Glomerular visceral epithelial cell (primary cell): ENCODE results near the gene SGIP1.

Experiments used
- DNase-seq: peaks from one replicate; pipeline ENCODE4 v3.0.0-alpha.2; 2016; ENCODE audit errors: extremely low spot score

Gene SGIP1, protein sequence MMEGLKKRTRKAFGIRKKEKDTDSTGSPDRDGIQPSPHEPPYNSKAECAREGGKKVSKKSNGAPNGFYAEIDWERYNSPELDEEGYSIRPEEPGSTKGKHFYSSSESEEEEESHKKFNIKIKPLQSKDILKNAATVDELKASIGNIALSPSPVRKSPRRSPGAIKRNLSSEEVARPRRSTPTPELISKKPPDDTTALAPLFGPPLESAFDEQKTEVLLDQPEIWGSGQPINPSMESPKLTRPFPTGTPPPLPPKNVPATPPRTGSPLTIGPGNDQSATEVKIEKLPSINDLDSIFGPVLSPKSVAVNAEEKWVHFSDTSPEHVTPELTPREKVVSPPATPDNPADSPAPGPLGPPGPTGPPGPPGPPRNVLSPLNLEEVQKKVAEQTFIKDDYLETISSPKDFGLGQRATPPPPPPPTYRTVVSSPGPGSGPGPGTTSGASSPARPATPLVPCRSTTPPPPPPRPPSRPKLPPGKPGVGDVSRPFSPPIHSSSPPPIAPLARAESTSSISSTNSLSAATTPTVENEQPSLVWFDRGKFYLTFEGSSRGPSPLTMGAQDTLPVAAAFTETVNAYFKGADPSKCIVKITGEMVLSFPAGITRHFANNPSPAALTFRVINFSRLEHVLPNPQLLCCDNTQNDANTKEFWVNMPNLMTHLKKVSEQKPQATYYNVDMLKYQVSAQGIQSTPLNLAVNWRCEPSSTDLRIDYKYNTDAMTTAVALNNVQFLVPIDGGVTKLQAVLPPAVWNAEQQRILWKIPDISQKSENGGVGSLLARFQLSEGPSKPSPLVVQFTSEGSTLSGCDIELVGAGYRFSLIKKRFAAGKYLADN

DNA sequence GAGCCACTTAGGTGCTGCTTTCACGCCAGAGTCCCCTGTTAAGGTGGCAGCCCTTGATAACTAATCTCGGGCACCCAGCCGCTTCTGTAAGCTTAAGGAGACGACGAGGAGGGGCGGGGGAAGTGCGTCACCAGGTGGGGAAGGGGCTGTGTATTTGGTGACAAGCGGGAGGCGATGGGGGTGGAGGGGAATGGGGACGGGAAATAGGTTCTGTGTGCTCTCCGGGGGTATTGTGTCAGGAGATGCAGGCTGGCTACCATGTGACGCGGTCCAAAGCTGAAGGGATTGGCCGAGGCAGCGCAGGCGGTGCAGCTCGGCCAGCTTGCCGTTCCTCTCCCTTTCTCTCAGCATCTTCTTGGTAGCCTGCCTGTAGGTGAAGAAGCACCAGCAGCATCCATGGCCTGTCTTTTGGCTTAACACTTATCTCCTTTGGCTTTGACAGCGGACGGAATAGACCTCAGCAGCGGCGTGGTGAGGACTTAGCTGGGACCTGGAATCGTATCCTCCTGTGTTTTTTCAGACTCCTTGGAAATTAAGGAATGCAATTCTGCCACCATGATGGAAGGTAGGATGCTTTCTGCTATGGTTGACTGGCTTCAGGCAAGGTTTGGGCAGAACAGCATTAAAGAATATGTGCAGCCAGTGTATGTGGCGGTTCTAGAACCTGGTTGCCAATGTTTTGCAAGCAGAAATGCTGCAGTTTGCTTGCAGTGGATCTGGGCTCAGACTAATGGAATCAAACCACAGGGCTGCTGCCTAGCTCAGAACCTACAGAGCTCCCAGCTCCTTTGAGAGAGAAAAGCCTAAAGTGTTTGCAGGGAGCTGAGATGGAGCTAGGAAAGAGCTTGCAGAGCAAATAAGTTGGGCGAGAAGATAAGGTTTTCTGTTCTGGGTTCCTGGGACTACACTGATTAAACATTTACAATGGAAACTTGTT lies at the start of gene SGIP1:
Gene SGIP1 (plus strand): TSS at position 350 of the 937 bp plus-strand sequence. CDS start 206 bp downstream, at position 556.
- no peak for DNase-seq

DNA sequence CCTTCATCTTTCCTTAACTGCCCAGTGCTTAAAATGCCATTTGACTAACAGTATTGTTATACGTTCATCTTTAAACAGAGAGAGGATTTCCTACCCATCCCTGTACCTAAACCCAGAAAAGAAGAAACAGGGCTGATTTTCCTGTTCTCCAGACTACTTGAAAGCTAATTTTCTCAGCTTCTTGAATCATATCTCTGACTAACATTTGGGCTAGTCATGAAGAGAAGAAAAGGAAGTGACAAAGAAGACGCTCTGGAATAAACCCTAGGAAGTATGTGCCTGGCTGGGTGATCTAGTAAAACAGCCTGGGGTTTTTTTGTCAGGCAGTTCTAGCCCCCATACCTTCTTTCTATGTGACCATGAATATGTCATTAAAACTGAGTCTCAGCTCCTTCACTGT lies 44.8 kb upstream of the SGIP1 start:
- DNase-seq = no peak

DNA sequence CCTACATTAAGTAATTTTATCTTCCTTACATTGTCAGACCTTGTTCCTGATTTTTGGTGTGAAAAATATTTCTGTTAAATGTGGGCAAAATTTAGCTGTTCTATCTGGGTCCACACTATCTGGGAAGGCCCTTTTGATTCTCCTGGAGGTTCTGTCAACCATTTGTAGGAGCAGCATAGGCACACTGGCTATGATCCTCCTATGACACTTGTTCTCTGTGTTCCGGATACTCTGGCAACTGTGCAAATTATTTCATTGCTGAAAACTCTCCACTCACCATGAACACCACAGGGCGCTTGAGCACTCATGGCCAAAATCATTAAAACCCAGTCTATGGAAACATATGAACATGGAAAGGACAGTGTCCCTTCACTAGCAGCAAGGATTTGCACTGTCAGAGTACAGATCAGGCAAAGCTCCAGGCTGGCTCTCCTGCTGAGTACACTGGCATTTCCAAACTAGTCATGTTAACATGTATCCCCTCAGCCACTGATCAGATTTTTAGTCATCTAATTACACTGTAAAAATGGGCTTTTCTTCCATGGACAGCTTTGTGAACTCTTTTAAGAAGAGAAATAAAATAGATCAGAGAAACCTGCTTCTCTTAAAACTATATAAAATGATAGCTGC lies 43.9 kb upstream of the SGIP1 start:
- DNase-seq = no peak

DNA sequence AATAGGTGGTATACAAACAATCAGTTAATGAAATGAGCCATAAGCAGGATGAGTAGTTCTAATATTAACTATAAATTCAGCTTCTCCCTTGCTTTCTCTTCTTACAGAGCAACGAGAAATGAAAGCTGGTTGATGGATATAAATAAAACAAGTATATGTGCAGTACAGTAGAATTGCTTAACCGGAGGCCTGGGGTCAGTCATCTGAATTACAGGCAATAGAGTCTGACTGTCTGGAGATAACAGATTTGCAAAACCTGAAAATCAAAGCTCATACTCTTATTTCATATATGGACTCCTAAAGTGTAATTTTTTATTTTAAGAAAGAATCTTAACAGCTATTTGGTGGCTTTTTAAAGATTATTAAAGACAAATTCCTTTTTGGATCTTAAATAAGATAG lies 43.1 kb upstream of the SGIP1 start:
- no peak for DNase-seq

DNA sequence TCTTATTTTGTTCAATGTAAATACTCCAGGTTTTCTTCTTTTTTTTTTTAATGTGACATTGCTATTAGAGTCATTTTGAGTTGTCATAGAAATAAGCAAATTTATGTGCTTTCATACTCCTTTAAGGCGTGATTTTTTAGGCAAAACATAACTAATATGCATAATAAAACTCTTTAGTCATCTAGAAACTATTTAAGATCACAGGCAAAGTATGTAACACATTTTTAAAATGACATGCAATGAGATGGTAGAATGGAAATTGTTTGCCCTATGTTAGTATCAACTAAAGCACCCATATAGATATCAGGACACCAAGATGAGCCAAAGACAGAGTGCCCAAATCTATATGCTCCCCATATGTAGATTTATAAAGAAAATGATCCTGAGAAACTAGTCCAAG lies 41.5 kb upstream of the SGIP1 start:
- no peak for DNase-seq

DNA sequence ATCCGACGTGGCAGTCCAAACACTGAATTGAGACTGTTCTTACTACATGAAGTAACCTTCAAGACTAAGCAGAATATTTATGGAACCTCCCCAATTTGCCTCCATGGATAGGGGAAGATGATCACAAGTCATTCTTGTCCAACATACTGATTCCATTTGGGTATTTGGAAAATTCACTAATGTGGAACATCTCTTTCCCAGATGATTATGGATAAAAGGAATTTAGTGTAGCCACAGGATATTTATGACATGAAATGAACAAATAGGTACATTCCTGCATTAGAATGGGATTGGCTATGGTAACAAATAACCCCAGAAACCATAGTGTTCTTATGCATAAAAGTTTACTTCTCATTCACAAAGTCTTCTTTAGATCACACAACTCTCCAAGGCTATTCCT lies 40.2 kb upstream of the SGIP1 start:
- DNase-seq = no peak

DNA sequence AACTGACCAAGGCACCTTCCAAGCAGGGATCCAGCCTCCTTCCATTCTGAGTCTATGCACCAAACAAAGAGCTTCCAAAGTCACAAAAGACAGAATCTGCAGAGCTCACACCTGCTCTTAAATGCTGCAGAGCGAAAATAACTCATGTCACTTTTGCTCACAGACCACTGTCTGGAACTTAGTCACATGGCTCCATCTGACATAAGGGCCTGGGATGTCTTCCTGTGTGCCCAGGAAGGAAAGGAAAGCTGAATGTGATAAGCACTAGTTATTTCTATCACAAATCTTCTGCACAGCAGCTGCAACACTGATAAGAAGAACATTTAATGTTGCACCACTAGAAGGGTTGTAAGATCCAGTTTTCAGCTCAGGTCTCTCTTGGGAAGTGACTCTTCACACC lies 39.5 kb upstream of the SGIP1 start:
- no peak for DNase-seq

DNA sequence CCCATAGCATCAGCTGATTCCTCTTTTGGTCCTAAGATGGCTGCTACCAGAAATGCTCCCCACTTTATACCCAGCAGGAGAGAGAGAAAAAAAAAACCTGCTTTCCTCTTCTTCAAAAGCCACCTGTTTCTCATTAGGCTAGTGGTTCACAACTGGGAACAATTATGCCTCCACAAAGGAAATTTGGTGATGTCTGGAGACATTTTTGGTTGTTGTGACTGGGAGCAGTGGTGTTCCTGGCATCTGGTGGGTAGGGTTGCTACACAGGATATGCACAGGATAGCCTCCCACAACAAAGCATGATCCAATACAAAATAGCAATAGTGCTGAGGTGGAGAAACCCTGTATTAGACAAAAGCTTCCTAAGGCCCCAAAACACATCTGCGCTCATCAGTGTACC lies 38.5 kb upstream of the SGIP1 start:
- DNase-seq = no peak

DNA sequence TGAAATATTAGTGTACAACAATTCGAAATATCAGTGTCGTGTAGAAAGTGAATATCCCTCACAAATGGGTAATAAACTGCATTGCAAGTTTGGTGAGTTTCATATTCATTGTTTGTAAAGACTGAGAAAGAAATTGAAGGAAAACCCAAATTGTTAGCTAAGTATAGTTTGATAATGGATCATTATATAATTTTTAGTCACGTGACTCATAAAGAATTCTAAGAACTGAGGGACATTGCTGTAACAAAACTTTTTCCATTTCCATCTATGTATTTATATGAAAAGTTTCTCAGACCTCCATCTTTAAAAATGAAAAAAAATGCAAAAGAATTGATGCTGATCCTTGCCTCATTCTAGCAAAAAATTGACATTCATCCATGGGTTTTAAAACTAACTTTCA lies 36.0 kb upstream of the SGIP1 start:
- no peak for DNase-seq

DNA sequence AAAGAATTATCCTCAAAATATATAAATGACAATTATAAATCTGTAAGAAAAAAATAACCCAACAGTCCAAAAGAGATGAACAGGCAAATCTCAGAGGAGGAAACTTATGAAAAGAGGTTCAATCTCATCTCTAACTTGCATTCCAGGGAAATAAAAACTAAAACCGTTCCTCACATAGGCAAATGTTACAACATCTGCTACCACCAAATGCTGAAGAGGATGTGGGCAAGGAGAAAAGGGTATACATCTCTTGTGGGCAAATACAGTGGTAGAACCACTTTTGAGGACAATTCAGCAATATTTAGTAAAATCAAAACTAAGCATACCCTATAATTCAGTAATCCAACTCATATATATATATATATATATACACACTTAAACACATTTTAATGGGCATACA lies 33.7 kb upstream of the SGIP1 start:
- DNase-seq = no peak

DNA sequence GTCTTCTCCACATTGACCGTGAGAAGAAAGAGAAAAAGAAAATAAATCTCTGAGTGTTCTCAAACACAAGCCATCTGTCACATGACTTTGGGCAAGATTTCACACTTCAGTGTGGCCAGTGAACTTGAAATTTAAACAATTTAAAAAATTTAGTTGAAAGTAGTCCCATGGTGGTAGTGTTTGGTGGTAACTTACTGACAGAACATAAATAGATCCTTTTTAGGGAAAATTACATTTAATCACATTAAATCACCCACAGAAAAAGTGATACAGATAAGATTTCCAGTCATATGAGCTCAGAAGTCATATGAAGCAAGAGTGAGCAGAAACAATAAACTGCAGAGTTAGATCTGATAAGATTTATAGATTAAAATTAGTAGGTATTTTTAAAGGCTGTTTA lies 31.9 kb upstream of the SGIP1 start:
- no peak for DNase-seq

DNA sequence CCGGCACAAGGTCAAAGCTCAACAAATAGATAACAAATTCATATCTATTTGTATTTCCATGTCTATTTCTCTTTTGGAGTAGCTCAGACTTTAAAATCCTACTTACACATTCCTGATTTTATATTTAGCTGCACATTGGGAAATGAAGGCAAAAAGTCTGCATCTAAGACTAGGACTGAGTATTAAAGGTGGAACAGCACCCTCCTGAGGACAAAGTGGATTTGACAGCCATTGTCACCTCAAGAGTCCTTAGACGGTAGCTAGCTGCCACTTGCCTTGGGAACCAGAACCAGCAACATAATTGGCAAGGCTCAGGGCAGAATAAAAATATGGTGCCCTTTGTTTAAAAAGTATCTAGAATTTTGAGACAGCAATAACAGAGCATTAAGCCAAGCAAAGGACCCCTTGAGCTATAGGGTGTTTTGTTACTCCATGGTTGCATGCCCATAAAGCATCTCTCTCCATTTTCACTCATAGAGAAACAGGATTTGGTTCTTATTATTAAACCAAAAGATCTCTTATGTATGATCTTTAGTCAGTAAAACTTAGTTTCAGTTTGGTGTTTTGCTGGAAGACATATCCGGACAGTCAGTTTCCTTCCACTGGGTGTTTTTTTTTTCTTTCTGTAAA lies 30.0 kb upstream of the SGIP1 start:
- DNase-seq = peak; percentile 52

DNA sequence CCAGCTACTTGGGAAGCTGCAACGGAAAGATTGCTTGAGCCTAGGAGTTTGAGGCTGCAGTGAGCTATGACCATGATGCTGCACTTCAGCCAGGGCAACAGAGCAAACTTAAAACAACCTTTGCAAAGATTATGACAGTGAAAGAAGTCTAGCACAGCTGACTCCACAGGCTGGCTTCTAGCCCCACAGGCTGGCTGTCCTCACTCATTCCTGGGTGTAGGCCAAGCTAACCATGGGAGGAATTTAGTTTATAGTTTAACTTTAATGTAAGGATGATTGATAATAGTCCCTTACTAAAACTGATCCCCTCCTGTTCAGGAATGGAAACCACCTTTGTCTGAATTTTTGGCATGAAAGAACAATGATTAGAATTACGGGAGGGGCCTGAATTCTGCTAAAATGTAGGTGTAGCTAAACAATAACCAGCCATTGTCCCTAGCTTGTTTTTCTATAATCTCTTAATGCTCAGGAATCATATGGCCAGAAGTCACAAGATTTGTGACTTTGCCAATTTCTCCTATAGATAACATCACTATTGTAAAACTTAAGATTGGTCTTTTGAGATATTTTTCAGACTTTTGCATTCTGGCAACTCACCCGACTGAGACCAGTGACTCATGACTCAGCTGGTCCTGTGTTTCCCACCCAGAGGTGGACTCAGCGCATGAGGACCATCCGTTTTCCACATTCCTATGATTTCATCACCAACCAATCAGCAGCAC lies 28.1 kb upstream of the SGIP1 start:
- DNase-seq = peak; percentile 89

DNA sequence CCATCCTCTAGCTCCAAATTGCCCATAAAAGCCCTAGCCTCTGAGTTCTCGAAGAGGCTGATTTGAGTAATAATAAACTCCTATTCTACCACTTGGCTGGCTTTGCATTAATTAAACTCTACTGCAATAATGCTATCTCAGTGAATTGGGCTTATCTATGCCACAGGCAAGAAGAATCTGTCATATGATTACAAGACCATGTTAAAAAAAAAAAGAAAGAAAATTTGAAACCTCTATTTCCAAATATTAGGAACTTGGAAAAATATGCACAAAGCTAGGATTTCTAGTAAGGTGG lies 27.6 kb upstream of the SGIP1 start:
- DNase-seq = no peak

DNA sequence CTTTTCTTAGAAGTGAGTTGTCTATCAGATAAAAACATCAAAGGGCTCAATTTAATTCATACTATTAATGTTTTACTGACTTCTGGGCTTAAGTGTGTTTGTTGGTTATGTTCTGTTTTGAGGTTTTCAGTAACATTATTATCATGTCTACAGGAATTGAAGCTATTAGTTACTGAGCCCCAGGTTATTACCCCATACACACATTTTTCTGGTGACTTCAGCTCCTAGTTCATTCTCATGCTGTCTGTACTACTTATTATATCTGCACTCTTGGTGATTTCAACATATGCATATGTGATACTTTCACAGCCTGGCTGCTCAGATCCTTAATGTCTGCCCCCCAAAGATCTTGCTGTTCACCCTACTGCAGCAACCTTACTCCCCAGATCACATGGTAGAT lies 27.0 kb upstream of the SGIP1 start:
- DNase-seq = no peak

DNA sequence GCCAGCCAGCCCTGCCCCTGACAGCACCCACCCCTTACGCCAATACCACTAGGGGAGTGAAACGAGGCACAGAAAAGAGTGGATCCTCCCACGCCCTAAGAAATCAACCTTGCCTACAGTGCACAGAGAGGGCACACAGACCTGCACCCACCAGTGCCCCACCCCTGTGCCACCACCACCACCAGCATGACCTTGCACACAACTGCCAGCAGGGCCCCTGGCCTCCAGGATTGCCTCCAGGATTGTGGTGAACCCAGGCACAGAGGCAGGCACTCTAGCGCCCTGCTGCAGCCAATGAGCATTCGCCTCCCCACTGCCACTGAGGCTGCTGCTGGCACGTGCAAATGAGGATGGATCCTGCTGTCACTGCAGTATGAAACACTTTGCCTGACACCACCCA lies 23.5 kb upstream of the SGIP1 start:
- DNase-seq = no peak

DNA sequence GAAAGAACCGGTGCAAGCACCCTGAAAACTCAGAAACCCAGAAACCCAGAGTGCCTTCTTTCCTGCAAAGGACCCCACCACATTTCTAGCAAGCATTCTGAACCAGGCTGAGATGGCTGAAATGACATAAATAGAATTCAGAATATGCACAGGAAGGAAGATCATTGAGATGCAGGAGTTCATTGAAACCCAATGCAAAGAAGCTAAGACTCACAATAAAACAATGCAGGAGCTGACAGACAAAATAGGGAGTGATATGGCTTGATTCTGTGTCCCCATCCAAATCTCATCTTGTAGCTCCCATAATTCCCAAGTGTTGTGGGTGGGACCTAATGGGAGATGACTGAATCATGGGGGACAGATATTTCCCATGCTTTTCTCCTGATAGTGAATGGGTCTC lies 22.8 kb upstream of the SGIP1 start:
- DNase-seq = no peak

DNA sequence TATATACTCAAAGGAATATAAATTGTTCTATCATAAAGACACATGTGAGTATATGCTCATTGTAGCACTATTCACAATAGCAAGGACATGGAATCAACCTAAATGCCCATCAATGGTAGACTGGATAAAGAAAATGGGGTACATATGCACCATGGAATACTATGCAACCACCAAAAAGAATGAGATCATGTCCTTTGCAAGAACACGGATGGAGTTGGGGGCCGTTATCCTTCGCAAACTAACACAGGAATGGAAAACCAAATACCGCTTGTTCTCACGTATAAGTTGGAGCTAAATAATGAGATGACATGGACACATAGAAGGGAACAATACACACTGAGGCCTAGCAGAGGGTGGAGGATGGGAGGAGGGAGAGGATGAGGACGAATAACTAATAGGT lies 16.0 kb upstream of the SGIP1 start:
- DNase-seq = no peak

DNA sequence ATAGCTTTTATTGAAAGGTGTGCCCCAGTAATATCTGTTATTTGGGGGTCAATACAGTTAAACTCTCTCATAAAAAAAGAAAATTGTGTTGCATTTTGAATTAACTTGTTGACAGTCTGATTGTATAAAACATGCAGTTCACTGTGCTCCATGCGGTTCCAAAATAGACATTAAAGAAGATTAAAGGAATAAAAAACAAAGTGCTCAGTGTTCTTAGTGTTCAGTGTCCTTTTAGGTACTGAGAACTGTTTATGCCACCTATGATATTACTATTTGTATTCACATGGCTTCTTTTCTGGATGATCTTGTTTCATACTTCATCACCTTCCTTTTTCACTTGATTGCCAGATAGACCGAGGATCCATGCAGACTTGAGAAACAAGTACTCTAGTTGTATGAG lies 15.3 kb upstream of the SGIP1 start:
- DNase-seq = no peak

DNA sequence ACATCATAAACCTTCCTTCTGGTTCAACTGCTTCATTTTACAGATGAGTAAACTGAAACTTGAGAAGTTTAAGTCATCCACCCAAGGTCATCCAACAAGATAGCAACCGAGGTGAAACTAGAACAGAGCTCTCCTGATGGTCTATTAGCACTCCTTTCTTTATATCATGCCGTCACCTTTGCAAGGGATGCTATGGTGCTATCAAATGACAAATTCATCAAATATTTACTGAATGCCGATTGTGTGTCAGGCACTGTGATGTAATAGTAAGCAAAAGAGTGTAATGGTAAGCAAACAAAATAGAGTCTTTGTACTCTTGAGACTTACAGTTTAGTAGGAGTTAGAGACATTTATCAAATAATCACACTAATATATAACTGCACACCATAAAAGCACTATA lies 14.0 kb upstream of the SGIP1 start:
- no peak for DNase-seq

DNA sequence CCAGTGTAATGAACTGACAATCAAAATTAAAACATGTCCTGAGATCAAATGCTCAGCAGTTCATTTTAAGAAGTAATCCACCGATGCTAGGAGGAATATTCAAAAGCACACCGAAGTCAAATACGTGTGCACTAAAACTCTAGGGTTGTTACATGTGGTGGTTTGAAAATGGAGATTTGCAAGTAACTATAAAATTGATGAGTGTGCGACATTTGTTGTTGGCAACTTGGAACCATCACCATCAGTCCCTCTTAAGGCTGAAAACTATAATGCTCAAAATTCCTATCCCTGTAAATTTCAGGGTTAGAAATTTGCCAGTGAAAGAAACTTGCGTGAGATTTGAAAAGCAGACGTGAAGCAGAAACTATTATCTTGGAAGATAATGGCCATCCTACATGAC lies 13.3 kb upstream of the SGIP1 start:
- DNase-seq = no peak
